Naive thymus-derived CD4-positive, alpha-beta T cell (primary cell): Measurements from ENCODE around the gene EMID1. TPM values are rescaled to one million over a fixed set of nuclear protein-coding genes. Genes with fewer than 3 reads are reported as not detected.
A peak's percentile ranks its signal among the peaks of the same experiment; 100 is the strongest.

Source experiments
- ATAC-seq: fragments of 150-1000 bp; cut with Tn5 transposase; 2 replicates; pipeline ENCODE4 v1.10.0; 2021; ENCODE audit warnings: mild to moderate bottlenecking, moderate library complexity
- CTCF ChIA-PET: fragments of 350-600 bp; sonication (Branson Sonifier 250); formaldehyde crosslinking; loops from one replicate; lab custom pipeline; 2021; ENCODE audit warnings: antibody characterized with exemption; lab: Charles Lee
- POLR2A ChIA-PET: fragments of 350-600 bp; sonication (Branson Sonifier 250); formaldehyde crosslinking; loops from one replicate; lab custom pipeline; 2021; ENCODE audit warnings: antibody characterized with exemption, inconsistent platforms; lab: Charles Lee
- DNase-seq, 9 donors: peaks; one replicate each; pipeline versions ENCODE4 v3.0.0 to v3.0.0-alpha.2; 2020 to 2022; ENCODE audit warnings: mixed read lengths in 1 of 9
- H3K27ac ChIP-seq: one replicate; pipeline ENCODE4 v1.7.0; 2013; ENCODE audit warnings: mild to moderate bottlenecking, low read depth, low read length, moderate library complexity
- H3K27me3 ChIP-seq, 2 donors: one replicate each; pipeline ENCODE4 v1.7.0; 2013; ENCODE audit warnings: low read length in 2 of 2, mild to moderate bottlenecking in 2 of 2, moderate library complexity in 2 of 2; ENCODE audit not compliant: control insufficient read depth in 2 of 2, insufficient read depth in 2 of 2
- H3K36me3 ChIP-seq, 3 experiments: 1 replicate in 2 of 3; 2 replicates in 1 of 3; pipeline ENCODE4 v1.7.0; 2013; ENCODE audit warnings: low read length in 3 of 3, mild to moderate bottlenecking in 3 of 3, moderate library complexity in 1 of 3; ENCODE audit not compliant: insufficient read depth in 3 of 3, control insufficient read depth in 2 of 3
- H3K4me1 ChIP-seq, 2 donors: one replicate each; pipeline ENCODE4 v1.7.0; 2013; ENCODE audit warnings: low read length in 2 of 2, mild to moderate bottlenecking in 2 of 2, moderate library complexity in 1 of 2; ENCODE audit not compliant: control insufficient read depth in 2 of 2, insufficient read depth in 2 of 2
- H3K4me3 ChIP-seq: 2 replicates; pipeline ENCODE4 v1.7.0; 2013; ENCODE audit warnings: mild to moderate bottlenecking, low read length
- H3K9me3 ChIP-seq, 3 experiments: 1 replicate in 2 of 3; 2 replicates in 1 of 3; pipeline ENCODE4 v1.7.0; 2013; ENCODE audit warnings: low read length in 3 of 3; ENCODE audit not compliant: control insufficient read depth in 2 of 3
- H3K27ac Mint-ChIP-seq, 9 donors: one replicate each; pipeline ENCODE4 v1.8.0; 2020 to 2022; ENCODE audit warnings: mixed read lengths in 9 of 9, mild to moderate bottlenecking in 8 of 9, moderate library complexity in 5 of 9, inconsistent platforms in 2 of 9
- H3K27me3 Mint-ChIP-seq, 5 donors: one replicate each; pipeline ENCODE4 v1.8.0; 2021 to 2022; ENCODE audit warnings: mixed read lengths in 5 of 5, mild to moderate bottlenecking in 1 of 5
- H3K36me3 Mint-ChIP-seq, 5 donors: one replicate each; pipeline ENCODE4 v1.8.0; 2020 to 2022; ENCODE audit warnings: mixed read lengths in 5 of 5, mild to moderate bottlenecking in 3 of 5, inconsistent platforms in 1 of 5
- H3K4me1 Mint-ChIP-seq, 7 donors: one replicate each; pipeline ENCODE4 v1.8.0; 2020 to 2022; ENCODE audit warnings: mixed read lengths in 7 of 7, mild to moderate bottlenecking in 3 of 7, inconsistent platforms in 1 of 7
- H3K4me3 Mint-ChIP-seq, 10 donors: one replicate each; pipeline ENCODE4 v1.8.0; 2020 to 2022; ENCODE audit warnings: mild to moderate bottlenecking in 10 of 10, mixed read lengths in 10 of 10, moderate library complexity in 6 of 10, inconsistent platforms in 2 of 10
- H3K9me3 Mint-ChIP-seq, 11 donors: one replicate each; pipeline ENCODE4 v1.8.0; 2020 to 2022; ENCODE audit warnings: mixed read lengths in 11 of 11, mild to moderate bottlenecking in 4 of 11, inconsistent platforms in 1 of 11, moderate library complexity in 1 of 11
- intact Hi-C, 2 donors: fragments of 100-400 bp; cut with micrococcal nuclease; formaldehyde crosslinking; loops; one replicate each; pipeline ENCODE4 v1.15.1; 2023
- polyA plus RNA-seq, 2 donors: library from polyadenylated mRNA; unstranded; fragments of 300-500 nt; fragmentation: Illumina TruSeq; gene quantifications; one replicate each; pipeline ENCODE4 v1.2.3, GENCODE V29; 2021
- total RNA-seq, 6 experiments: library from RNA in 5 of 6; stranded (reverse) in 5 of 6; gene quantifications; 1 replicate in 5 of 6; 2 replicates in 1 of 6; pipeline ENCODE4 v1.2.3 and lab custom pipeline; 2021 to 2026

EMID1 gene
- total and polyA plus RNA-seq, 7 experiments from 2014 or later, result 1.2 to 2.0 TPM; not detected in 5

DNA sequence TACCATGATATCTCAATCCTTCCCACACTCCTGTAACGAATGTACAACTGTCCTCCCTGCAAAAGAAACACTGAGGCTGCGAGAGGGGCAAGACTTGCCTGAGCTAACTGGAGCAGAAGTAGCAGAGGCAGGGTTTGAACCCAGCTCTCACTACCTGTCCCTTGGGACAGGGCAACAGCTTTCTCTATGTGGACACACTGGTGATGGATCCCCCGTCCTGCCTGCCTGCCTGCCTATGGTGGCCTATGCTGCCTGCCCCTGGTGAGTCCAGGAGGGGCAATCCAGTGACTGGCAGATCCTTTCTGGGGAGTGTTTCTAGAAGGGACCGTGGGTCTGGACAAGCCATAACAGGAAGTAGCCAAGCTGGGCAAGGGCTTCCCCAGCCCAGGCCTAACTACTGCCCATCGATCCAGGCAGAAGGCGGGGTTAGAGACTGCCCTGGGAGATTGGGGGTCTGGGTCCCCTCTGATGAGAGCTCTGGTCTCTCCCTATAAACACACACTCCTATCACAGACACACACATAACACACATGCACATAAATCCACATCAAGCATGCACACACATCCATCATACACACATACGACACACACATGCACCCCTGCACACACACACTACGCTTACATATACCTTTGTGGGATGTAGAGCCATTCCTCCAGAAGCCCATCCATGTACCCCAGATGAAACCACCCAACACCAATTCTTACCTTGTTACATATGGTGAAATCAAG lies 1.1 kb upstream of the EMID1 start:
- ChIA-PET CTCF (no interaction called here), POLR2A (no interaction called here)
- H3K27me3 Mint-ChIP-seq, result peaks cover 35 to 66% (median 50%) of the 10 kb centered on the region in 5 donors
- Histone ChIP-seq H3K36me3 (no peaks in the 10 kb centered on the region), H3K27ac (no peak overlapping the region), H3K4me1 (peaks cover 4 to 9% of the 10 kb centered on the region in 2 donors), H3K9me3 (no peaks in the 10 kb centered on the region), H3K27me3 (peaks cover 0 to 3% of the 10 kb centered on the region in 2 donors), H3K4me3 (no peak overlapping the region)
- no peaks in the 10 kb centered on the region for H3K36me3 Mint-ChIP-seq
- peak overlapping the region in 7 of 10 donors; percentile 1 to 68 (median 20) for H3K4me3 Mint-ChIP-seq
- no peaks in the 10 kb centered on the region for H3K9me3 Mint-ChIP-seq
- DNase-seq (no peak), ATAC-seq (no peak)
- intact Hi-C loops, result no loop called here
- no peak overlapping the region for H3K27ac Mint-ChIP-seq
- H3K4me1 Mint-ChIP-seq, result peaks cover 13 to 28% (median 15%) of the 10 kb centered on the region in 7 donors

GRCh38 chr22:29205252-29205593 lies 473 bp upstream of the EMID1 start:
- H3K27me3 ChIP-seq, result peaks cover 0 to 3% of the 10 kb centered on the region in 2 donors
- CTCF ChIA-PET, result no interaction called here
- no peaks in the 10 kb centered on the region for H3K36me3 Mint-ChIP-seq
- no peak for ATAC-seq
- no peak overlapping the region for H3K27ac ChIP-seq
- no peak for DNase-seq
- POLR2A ChIA-PET, result no interaction called here
- H3K4me3 Mint-ChIP-seq, result peak overlapping the region in 9 of 10 donors; percentile 1 to 74 (median 47)
- peaks cover 4 to 9% of the 10 kb centered on the region in 2 donors for H3K4me1 ChIP-seq
- no peaks in the 10 kb centered on the region for H3K36me3 ChIP-seq
- H3K4me3 ChIP-seq, result no peak overlapping the region
- H3K4me1 Mint-ChIP-seq, result peaks cover 13 to 27% (median 15%) of the 10 kb centered on the region in 7 donors
- no peak overlapping the region for H3K27ac Mint-ChIP-seq
- H3K27me3 Mint-ChIP-seq, result peaks cover 30 to 64% (median 46%) of the 10 kb centered on the region in 5 donors
- H3K9me3 Mint-ChIP-seq, result no peaks in the 10 kb centered on the region
- no peaks in the 10 kb centered on the region for H3K9me3 ChIP-seq
- intact Hi-C loops, result no loop called here

DNA sequence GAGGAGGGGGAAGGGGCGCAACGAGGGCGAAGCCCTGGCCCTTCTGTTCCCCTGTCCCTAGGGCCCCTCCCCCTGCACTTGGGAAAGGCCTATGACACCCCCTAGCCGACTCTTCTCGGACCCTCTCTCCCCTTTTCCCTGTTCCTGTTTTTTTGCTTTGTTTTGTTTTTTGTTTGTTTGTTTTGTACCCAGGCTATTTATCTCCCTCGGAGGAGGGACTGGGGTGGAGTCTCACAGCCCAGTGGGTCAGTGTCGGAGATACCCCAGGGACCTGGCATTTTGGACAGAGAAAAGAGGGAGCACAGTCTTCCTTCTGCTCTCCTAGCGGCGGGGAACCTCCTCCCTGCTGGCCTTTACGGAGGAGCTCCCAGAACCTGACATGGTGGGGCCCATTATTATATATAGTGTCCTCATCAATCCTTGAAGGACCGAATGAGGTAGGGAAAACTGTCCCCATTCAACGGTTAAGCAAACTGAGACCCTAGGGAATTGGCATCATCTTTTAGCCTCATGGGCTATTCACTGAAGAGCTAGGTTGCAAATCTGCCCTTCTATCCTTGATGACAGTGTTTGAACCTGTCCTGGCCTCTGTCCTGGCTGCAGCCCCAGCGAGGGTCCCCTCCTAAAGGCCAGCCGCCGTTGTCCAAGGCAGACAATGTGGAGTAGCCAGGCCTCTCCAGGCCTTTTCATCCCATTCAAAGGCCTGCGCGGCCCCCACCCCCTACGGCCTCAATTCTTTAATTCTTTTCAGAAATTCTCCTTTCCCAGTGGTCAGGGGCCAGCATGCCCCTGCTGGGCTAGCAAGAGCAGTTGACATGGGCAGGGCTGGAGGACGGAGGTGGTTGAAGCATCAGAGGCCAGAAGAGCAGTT lies 911 bp downstream of the EMID1 start:
- peaks cover 13 to 26% (median 15%) of the 10 kb centered on the region in 7 donors for H3K4me1 Mint-ChIP-seq
- no peaks in the 10 kb centered on the region for H3K9me3 ChIP-seq
- POLR2A ChIA-PET, result no interaction called here
- ATAC-seq (no peak), DNase-seq (no peak)
- H3K27me3 ChIP-seq, result peaks cover 0 to 3% of the 10 kb centered on the region in 2 donors
- intact Hi-C loops, result no loop called here
- no peaks in the 10 kb centered on the region for H3K36me3 Mint-ChIP-seq
- H3K27me3 Mint-ChIP-seq, result peaks cover 21 to 56% (median 37%) of the 10 kb centered on the region in 5 donors
- H3K9me3 Mint-ChIP-seq, result no peaks in the 10 kb centered on the region
- H3K27ac ChIP-seq, result no peak overlapping the region
- CTCF ChIA-PET, result interaction anchor here (0.6 kb wide), 1 partner anchor 380 kb away, joined by 4 read pairs; no protein-coding TSS in a partner anchor
- H3K4me1 ChIP-seq, result peaks cover 4 to 8% of the 10 kb centered on the region in 2 donors
- no peak overlapping the region for H3K4me3 ChIP-seq
- no peaks in the 10 kb centered on the region for H3K36me3 ChIP-seq
- no peak overlapping the region for H3K27ac Mint-ChIP-seq
- H3K4me3 Mint-ChIP-seq, result peak overlapping the region in 9 of 10 donors; percentile 23 to 77 (median 59)

DNA sequence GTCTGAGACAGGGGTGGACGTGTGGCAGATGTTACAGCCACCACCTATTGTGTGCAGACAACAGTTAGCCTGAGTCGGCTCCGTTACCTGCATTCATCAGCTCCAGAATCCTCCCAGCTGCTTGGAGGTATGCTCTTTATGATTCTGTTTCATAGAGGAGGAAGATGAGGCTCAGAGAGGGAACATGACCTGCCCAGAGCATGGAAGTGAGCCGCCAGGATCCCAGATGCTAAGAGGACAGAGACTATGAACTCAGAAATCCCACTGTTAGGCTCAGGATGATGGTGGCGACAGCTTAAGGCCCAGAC lies 1.5 kb downstream of the EMID1 start:
- intact Hi-C loops, result no loop called here
- Mint-ChIP-seq H3K27me3 (peaks cover 21 to 57% (median 34%) of the 10 kb centered on the region in 5 donors), H3K27ac (no peak overlapping the region), H3K9me3 (no peaks in the 10 kb centered on the region), H3K4me1 (peaks cover 10 to 20% (median 12%) of the 10 kb centered on the region in 7 donors), H3K4me3 (no peak overlapping the region), H3K36me3 (no peaks in the 10 kb centered on the region)
- peaks cover 3 to 4% of the 10 kb centered on the region in 2 donors for H3K4me1 ChIP-seq
- H3K27ac ChIP-seq, result no peak overlapping the region
- no peaks in the 10 kb centered on the region for H3K9me3 ChIP-seq
- H3K4me3 ChIP-seq, result no peak overlapping the region
- H3K27me3 ChIP-seq, result peaks cover 0 to 3% of the 10 kb centered on the region in 2 donors
- DNase-seq (no peak), ATAC-seq (no peak)
- CTCF ChIA-PET, result no interaction called here
- no peaks in the 10 kb centered on the region for H3K36me3 ChIP-seq
- POLR2A ChIA-PET, result no interaction called here

GRCh38 chr22:29207562-29208501 lies 2.1 kb downstream of the EMID1 start:
- H3K4me1 Mint-ChIP-seq, result peaks cover 4 to 14% (median 6%) of the 10 kb centered on the region in 7 donors
- peaks cover 0 to 3% of the 10 kb centered on the region in 2 donors for H3K27me3 ChIP-seq
- no peaks in the 10 kb centered on the region for H3K9me3 ChIP-seq
- no peaks in the 10 kb centered on the region for H3K9me3 Mint-ChIP-seq
- H3K4me3 ChIP-seq, result no peak overlapping the region
- no peak overlapping the region for H3K27ac ChIP-seq
- H3K4me3 Mint-ChIP-seq, result no peak overlapping the region
- H3K27me3 Mint-ChIP-seq, result peaks cover 21 to 56% (median 29%) of the 10 kb centered on the region in 5 donors
- ChIA-PET CTCF (no interaction called here), POLR2A (no interaction called here)
- no peak overlapping the region for H3K27ac Mint-ChIP-seq
- DNase-seq (no peak), ATAC-seq (no peak)
- H3K4me1 ChIP-seq, result peaks cover 0 to 3% of the 10 kb centered on the region in 2 donors
- H3K36me3 Mint-ChIP-seq, result no peaks in the 10 kb centered on the region
- intact Hi-C loops, result no loop called here
- no peaks in the 10 kb centered on the region for H3K36me3 ChIP-seq

DNA sequence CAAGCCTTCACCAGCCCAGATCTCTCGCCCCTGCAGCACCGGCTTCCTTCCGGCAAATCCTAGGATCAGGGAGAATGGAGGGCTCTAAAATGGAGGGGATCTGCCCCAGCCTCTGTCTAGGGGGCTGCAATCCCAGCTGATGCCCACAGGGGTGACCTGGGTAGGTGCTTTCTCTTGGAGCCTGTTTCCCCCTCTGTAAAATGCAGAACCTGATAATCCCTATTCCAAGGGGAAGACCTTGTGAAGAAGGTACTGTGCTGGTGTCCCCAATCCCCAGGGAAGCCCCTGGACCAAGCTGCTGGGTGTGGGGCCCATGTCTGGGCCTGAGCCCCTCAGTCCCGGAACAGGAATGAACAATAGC lies 2.8 kb downstream of the EMID1 start:
- Histone ChIP-seq H3K27me3 (peaks cover 0 to 3% of the 10 kb centered on the region in 2 donors), H3K4me3 (no peak overlapping the region), H3K9me3 (no peaks in the 10 kb centered on the region), H3K4me1 (peaks cover 0 to 3% of the 10 kb centered on the region in 2 donors), H3K27ac (no peak overlapping the region), H3K36me3 (no peaks in the 10 kb centered on the region)
- Mint-ChIP-seq H3K36me3 (no peaks in the 10 kb centered on the region), H3K9me3 (no peaks in the 10 kb centered on the region), H3K4me1 (peaks cover 4 to 14% (median 5%) of the 10 kb centered on the region in 7 donors), H3K27ac (no peak overlapping the region), H3K27me3 (peaks cover 21 to 56% (median 28%) of the 10 kb centered on the region in 5 donors), H3K4me3 (no peak overlapping the region)
- POLR2A ChIA-PET, result no interaction called here
- no peak for ATAC-seq
- intact Hi-C loops, result no loop called here
- DNase-seq, result no peak
- CTCF ChIA-PET, result no interaction called here
